H9 (cell line): ENCODE measurements around the gene SLC2A9. TPM values are rescaled to one million over a fixed set of nuclear protein-coding genes. Genes with fewer than 3 reads are reported as not detected.
A peak's percentile ranks its signal among the peaks of the same experiment; 100 is the strongest.

Experiments used
- DNase-seq: peaks from one replicate; pipeline ENCODE4 v3.0.0-alpha.2; 2017
- H2AFZ ChIP-seq: one replicate; pipeline ENCODE4 v1.6.1; 2013; ENCODE audit warnings: mild to moderate bottlenecking, low read length, control low read depth, moderate library complexity
- H2AK5ac ChIP-seq: 2 replicates; pipeline ENCODE4 v1.6.1; 2013; ENCODE audit warnings: low read length, control low read depth, mixed read lengths; ENCODE audit not compliant: insufficient read length
- H2BK120ac ChIP-seq: one replicate; pipeline ENCODE4 v1.6.1; 2013; ENCODE audit warnings: low read depth, mild to moderate bottlenecking, low read length, control low read depth, inconsistent platforms; ENCODE audit not compliant: poor library complexity, severe bottlenecking
- H2BK12ac ChIP-seq: 2 replicates; pipeline ENCODE4 v1.6.1; 2013; ENCODE audit warnings: low read length, control low read depth, mixed read lengths, low read depth; ENCODE audit not compliant: insufficient read length
- H2BK15ac ChIP-seq: 2 replicates; pipeline ENCODE4 v1.6.1; 2013; ENCODE audit warnings: low read depth, low read length, control low read depth
- H2BK20ac ChIP-seq: one replicate; pipeline ENCODE4 v1.6.1; 2013; ENCODE audit warnings: low read depth, mild to moderate bottlenecking, low read length, control low read depth, inconsistent platforms; ENCODE audit not compliant: poor library complexity, severe bottlenecking
- H2BK5ac ChIP-seq: 2 replicates; pipeline ENCODE4 v1.6.1; 2013; ENCODE audit warnings: low read length, control low read depth, mixed read lengths; ENCODE audit not compliant: insufficient read length
- H3K14ac ChIP-seq: 2 replicates; pipeline ENCODE4 v1.6.1; 2013; ENCODE audit warnings: low read length, control low read depth; ENCODE audit not compliant: insufficient read depth
- H3K18ac ChIP-seq: 2 replicates; pipeline ENCODE4 v1.6.1; 2013; ENCODE audit warnings: low read depth, mild to moderate bottlenecking, mixed read lengths, low read length, control low read depth; ENCODE audit not compliant: insufficient read length
- H3K23ac ChIP-seq: 2 replicates; pipeline ENCODE4 v1.6.1; 2013; ENCODE audit warnings: low read length, control low read depth, mixed read lengths, low read depth; ENCODE audit not compliant: insufficient read length
- H3K23me2 ChIP-seq: 2 replicates; pipeline ENCODE4 v1.6.1; 2013; ENCODE audit warnings: low read depth, mild to moderate bottlenecking, mixed read lengths, low read length, control low read depth; ENCODE audit not compliant: insufficient read length, poor library complexity, severe bottlenecking
- H3K27ac ChIP-seq: 2 replicates; pipeline ENCODE4 v1.5.1; 2013; ENCODE audit warnings: low read length, control low read depth, mixed read lengths, low read depth; ENCODE audit not compliant: insufficient read length
- H3K27me3 ChIP-seq: 2 replicates; pipeline ENCODE4 v1.6.1; 2013; ENCODE audit warnings: low read length, control low read depth, inconsistent platforms; ENCODE audit not compliant: insufficient read depth
- H3K4ac ChIP-seq: 2 replicates; pipeline ENCODE4 v1.6.1; 2013; ENCODE audit warnings: low read depth, mild to moderate bottlenecking, control low read depth, inconsistent platforms, low read length, moderate library complexity
- H3K4me1 ChIP-seq: 2 replicates; pipeline ENCODE4 v1.6.1; 2013; ENCODE audit warnings: low read length, control low read depth, inconsistent platforms; ENCODE audit not compliant: insufficient read depth
- H3K4me2 ChIP-seq: 2 replicates; pipeline ENCODE4 v1.6.1; 2013; ENCODE audit warnings: low read length, control low read depth, mixed read lengths; ENCODE audit not compliant: insufficient read length, insufficient read depth
- H3K56ac ChIP-seq: 2 replicates; pipeline ENCODE4 v1.6.1; 2013; ENCODE audit warnings: low read depth, mild to moderate bottlenecking, mixed read lengths, low read length, control low read depth; ENCODE audit not compliant: insufficient read length
- H3K79me1 ChIP-seq: 2 replicates; pipeline ENCODE4 v1.6.1; 2013; ENCODE audit warnings: low read depth, mild to moderate bottlenecking, moderate library complexity, low read length, control low read depth, inconsistent platforms; ENCODE audit not compliant: insufficient read depth, poor library complexity, severe bottlenecking
- H3K79me2 ChIP-seq: 2 replicates; pipeline ENCODE4 v1.6.1; 2013; ENCODE audit warnings: low read length, control low read depth, inconsistent platforms; ENCODE audit not compliant: insufficient read depth
- H3K9ac ChIP-seq: 2 replicates; pipeline ENCODE4 v1.6.1; 2013; ENCODE audit warnings: low read length, control low read depth, mixed read lengths; ENCODE audit not compliant: insufficient read length; ENCODE audit errors: extremely low read depth
- H3K9me3 ChIP-seq: one replicate; pipeline ENCODE4 v1.6.1; 2013; ENCODE audit warnings: low read depth, low read length, inconsistent platforms; ENCODE audit not compliant: control insufficient read depth
- H3T11ph ChIP-seq: one replicate; pipeline ENCODE4 v1.6.1; 2013; ENCODE audit warnings: mild to moderate bottlenecking, low read length, control low read depth, inconsistent platforms
- H4K20me1 ChIP-seq: one replicate; pipeline ENCODE4 v1.6.1; 2013; ENCODE audit not compliant: control insufficient read depth, insufficient read length, insufficient read depth
- H4K5ac ChIP-seq: 2 replicates; pipeline ENCODE4 v1.6.1; 2013; ENCODE audit warnings: low read depth, mild to moderate bottlenecking, mixed read lengths, low read length, control low read depth; ENCODE audit not compliant: insufficient read length
- H4K8ac ChIP-seq: replicated peaks from 2 replicates; pipeline ENCODE4 v1.6.1; 2013; ENCODE audit warnings: low read length, control low read depth, mixed read lengths, low read depth; ENCODE audit not compliant: insufficient read length
- H4K91ac ChIP-seq: 2 replicates; pipeline ENCODE4 v1.6.1; 2013; ENCODE audit warnings: low read depth, mild to moderate bottlenecking, moderate library complexity, mixed read lengths, low read length, control low read depth; ENCODE audit not compliant: insufficient read length
- H3K27ac Mint-ChIP-seq, 3 experiments: 2 replicates in 2 of 3; 3 replicates in 1 of 3; pipeline ENCODE4 v1.8.0; 2020 to 2021; ENCODE audit warnings: mixed read lengths in 3 of 3, mild to moderate bottlenecking in 1 of 3, moderate library complexity in 1 of 3
- H3K27me3 Mint-ChIP-seq: 2 replicates; pipeline ENCODE4 v1.8.0; 2021; ENCODE audit warnings: low read depth, mild to moderate bottlenecking, moderate library complexity, mixed read lengths
- H3K36me3 Mint-ChIP-seq, 3 experiments: 2 replicates in 2 of 3; 3 replicates in 1 of 3; pipeline ENCODE4 v1.8.0; 2020 to 2021; ENCODE audit warnings: low read depth in 3 of 3, mixed read lengths in 3 of 3; ENCODE audit not compliant: insufficient read depth in 1 of 3
- H3K4me1 Mint-ChIP-seq, 2 experiments: 2 replicates each; pipeline ENCODE4 v1.8.0; 2020; ENCODE audit warnings: mixed read lengths in 2 of 2
- H3K4me3 Mint-ChIP-seq, 2 experiments: 2 replicates in 1 of 2; 3 replicates in 1 of 2; pipeline ENCODE4 v1.8.0; 2020 to 2021; ENCODE audit warnings: mild to moderate bottlenecking in 2 of 2, mixed read lengths in 2 of 2, moderate library complexity in 1 of 2
- H3K9me3 Mint-ChIP-seq, 2 experiments: 2 replicates in 1 of 2; 3 replicates in 1 of 2; pipeline ENCODE4 v1.8.0; 2020; ENCODE audit warnings: mild to moderate bottlenecking in 2 of 2, mixed read lengths in 2 of 2, moderate library complexity in 1 of 2
- WGBS: extraction: QIAGEN DNeasy Blood & Tissue Kit; methylation state at CpG from one replicate; pipeline ENCODE4 v1.1.7; 2013; ENCODE audit warnings: missing lambda C conversion rate, low lambda C conversion rate, mixed read lengths; ENCODE audit not compliant: insufficient read length; ENCODE audit errors: extremely low coverage; 5-methylcytosine and 5-hydroxymethylcytosine counted together
- total RNA-seq: library from RNA; stranded (reverse); gene quantifications from 2 replicates; pipeline ENCODE4 v1.2.1, GENCODE V29; 2021
- TF ChIP-seq, protein P1 (sequence below): fragments of 200-600 bp; sonication (generic); conservative IDR thresholded peaks from 3 replicates; pipeline ENCODE4 v1.8.0; 2021; ENCODE audit warnings: antibody characterized with exemption, mild to moderate bottlenecking

The SLC2A9 gene
- total RNA-seq, 1 experiment from 2014 or later, result 0.79 TPM

DNA sequence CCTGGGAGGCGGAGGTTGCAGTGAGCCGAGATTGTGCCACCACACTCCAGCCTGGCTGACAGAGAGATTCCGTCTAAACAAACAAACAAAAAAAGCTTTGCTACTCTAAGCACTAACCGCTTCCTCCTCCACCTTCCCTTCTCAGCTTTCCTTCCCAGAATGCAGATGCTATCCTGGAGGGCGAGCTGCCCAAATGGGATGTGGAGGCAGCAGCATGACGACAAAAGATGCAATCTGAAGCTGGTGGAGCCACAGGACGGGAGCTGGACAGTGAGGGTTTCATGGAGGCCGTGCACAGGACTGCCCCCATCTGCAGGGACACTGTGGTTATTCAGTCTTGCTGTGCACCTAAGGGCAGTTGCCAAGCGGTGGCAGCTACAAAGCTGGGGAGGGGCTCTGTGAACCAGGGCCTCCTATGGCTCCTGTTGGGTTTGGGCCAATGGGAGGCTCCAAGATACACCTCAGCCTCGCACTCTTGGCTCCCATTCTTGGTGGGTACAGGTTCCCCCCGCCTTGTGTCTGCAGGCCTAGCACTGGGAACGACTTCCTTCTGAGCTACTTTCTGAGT, 47.9 kb upstream of the SLC2A9 start:
- H2BK120ac ChIP-seq, result no peak overlapping the region
- H3K9me3 ChIP-seq, result no peaks in the 10 kb centered on the region
- Mint-ChIP-seq H3K4me1 (peaks cover under 1 to 13% of the 10 kb centered on the region in 2 experiments; a peak in 3 of 4 replicates), H3K4me3 (no peak overlapping the region), H3K27me3 (no peaks in the 10 kb centered on the region), H3K36me3 (peaks cover 10 to 37% (median 24%) of the 10 kb centered on the region in 3 experiments; a peak in 6 of 7 replicates), H3K27ac (no peak overlapping the region; a peak in 1 of 7 replicates), H3K9me3 (no peaks in the 10 kb centered on the region)
- H2BK5ac ChIP-seq, result no peak overlapping the region
- H3K4ac ChIP-seq, result no peak overlapping the region
- H3K23me2 ChIP-seq, result no peaks in the 10 kb centered on the region
- no peak overlapping the region for H3T11ph ChIP-seq
- WGBS, result no CpG with 5 or more reads among the region's 12 CpGs
- H3K14ac ChIP-seq, result no peak overlapping the region
- no peak overlapping the region for H2BK20ac ChIP-seq
- H3K4me2 ChIP-seq, result no peak overlapping the region
- no peaks in the 10 kb centered on the region for H3K79me1 ChIP-seq
- no peak overlapping the region for H4K91ac ChIP-seq
- no peaks in the 10 kb centered on the region for H3K27me3 ChIP-seq
- no peak overlapping the region for H3K56ac ChIP-seq
- H3K27ac ChIP-seq, result no peak overlapping the region
- no peak overlapping the region for H3K18ac ChIP-seq
- no peak overlapping the region for H4K8ac ChIP-seq
- H2BK15ac ChIP-seq, result no peak overlapping the region
- H2AK5ac ChIP-seq, result no peak overlapping the region
- H4K5ac ChIP-seq, result no peak overlapping the region
- H3K23ac ChIP-seq, result no peak overlapping the region
- no peaks in the 10 kb centered on the region for H4K20me1 ChIP-seq
- H3K4me1 ChIP-seq, result no peaks in the 10 kb centered on the region
- peak; percentile 26 for DNase-seq
- TF ChIP-seq, protein P1, sequence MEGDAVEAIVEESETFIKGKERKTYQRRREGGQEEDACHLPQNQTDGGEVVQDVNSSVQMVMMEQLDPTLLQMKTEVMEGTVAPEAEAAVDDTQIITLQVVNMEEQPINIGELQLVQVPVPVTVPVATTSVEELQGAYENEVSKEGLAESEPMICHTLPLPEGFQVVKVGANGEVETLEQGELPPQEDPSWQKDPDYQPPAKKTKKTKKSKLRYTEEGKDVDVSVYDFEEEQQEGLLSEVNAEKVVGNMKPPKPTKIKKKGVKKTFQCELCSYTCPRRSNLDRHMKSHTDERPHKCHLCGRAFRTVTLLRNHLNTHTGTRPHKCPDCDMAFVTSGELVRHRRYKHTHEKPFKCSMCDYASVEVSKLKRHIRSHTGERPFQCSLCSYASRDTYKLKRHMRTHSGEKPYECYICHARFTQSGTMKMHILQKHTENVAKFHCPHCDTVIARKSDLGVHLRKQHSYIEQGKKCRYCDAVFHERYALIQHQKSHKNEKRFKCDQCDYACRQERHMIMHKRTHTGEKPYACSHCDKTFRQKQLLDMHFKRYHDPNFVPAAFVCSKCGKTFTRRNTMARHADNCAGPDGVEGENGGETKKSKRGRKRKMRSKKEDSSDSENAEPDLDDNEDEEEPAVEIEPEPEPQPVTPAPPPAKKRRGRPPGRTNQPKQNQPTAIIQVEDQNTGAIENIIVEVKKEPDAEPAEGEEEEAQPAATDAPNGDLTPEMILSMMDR, result no peak
- no peak overlapping the region for H2AFZ ChIP-seq
- H3K79me2 ChIP-seq, result no peaks in the 10 kb centered on the region
- H2BK12ac ChIP-seq, result no peak overlapping the region
- no peak overlapping the region for H3K9ac ChIP-seq
